ENCODE results near the gene ABR.
"Not testable (repeated sequence)": the region's sequence is repeated elsewhere in the genome, so short reads cannot be mapped to it uniquely, and the experiment has no call there.

Gene ABR

GRCh38 chr17:1145311-1145986, 34.3 kb downstream of the ABR start:
- no peak for DNase-seq

GRCh38 chr17:1144162-1144561, 35.6 kb downstream of the ABR start:
- DNase-seq, result no peak

GRCh38 chr17:1143573-1143972, 36.2 kb downstream of the ABR start:
- peak in 1 of 2 experiments; percentile 21 for DNase-seq

GRCh38 chr17:1142561-1142971, 37.2 kb downstream of the ABR start:
- no peak for DNase-seq

- DNase-seq, result no peak
Observed at GRCh38 chr17:1137465-1137894, 42.3 kb downstream of the ABR start.

- DNase-seq, result no peak
Observed at GRCh38 chr17:1136748-1137147, 43.0 kb downstream of the ABR start.

GRCh38 chr17:1134634-1135324, 45.0 kb downstream of the ABR start:
- no peak for DNase-seq

- no peak for DNase-seq
Observed at GRCh38 chr17:1130191-1130590, 49.6 kb downstream of the ABR start.

- not testable (repeated sequence) for DNase-seq
Observed at GRCh38 chr17:1128463-1128862, 51.3 kb downstream of the ABR start.

GRCh38 chr17:1126801-1127550, 52.8 kb downstream of the ABR start:
- DNase-seq, result peak in 1 of 2 experiments; percentile 57

- no peak for DNase-seq
Observed at GRCh38 chr17:1126250-1126797, 53.5 kb downstream of the ABR start.

- DNase-seq, result no peak
Observed at GRCh38 chr17:1125788-1126145, 54.0 kb downstream of the ABR start.

- DNase-seq, result no peak
Observed at GRCh38 chr17:1124896-1125787, 54.6 kb downstream of the ABR start.

- no peak for DNase-seq
Observed at GRCh38 chr17:1123921-1124715, 55.7 kb downstream of the ABR start.

- no peak for DNase-seq
Observed at GRCh38 chr17:1123393-1123831, 56.4 kb downstream of the ABR start.

GRCh38 chr17:1122533-1123392, 57.0 kb downstream of the ABR start:
- peak; percentile 51 to 58 for DNase-seq

GRCh38 chr17:1121442-1121817, 58.4 kb downstream of the ABR start:
- DNase-seq, result not testable (repeated sequence)

- DNase-seq, result no peak
Observed at GRCh38 chr17:1120596-1121441, 59.0 kb downstream of the ABR start.

- DNase-seq, result no peak
Observed at GRCh38 chr17:1119924-1120323, 59.9 kb downstream of the ABR start.

- no peak for DNase-seq
Observed at GRCh38 chr17:1116602-1117001, 63.2 kb downstream of the ABR start.

Data from NCI-H446 (cell line).